Gastroesophageal sphincter (tissue), 4 donors: Measurements from ENCODE around the gene SYTL3. TPM values are rescaled to one million over a fixed set of nuclear protein-coding genes. Genes with fewer than 3 reads are reported as not detected.

ENCODE experiments used
- ATAC-seq: fragments of 150-250 bp; one replicate; pipeline ENCODE4 v1.9.1; 2016; ENCODE audit warnings: mild to moderate bottlenecking, moderate library complexity
- H3K27ac ChIP-seq, 4 donors: fragments of 200-600 bp; sonication (generic) in 3 of 4; 1 replicate in 3 of 4; 2 replicates in 1 of 4; pipeline ENCODE4 v1.5.1; 2016 to 2019
- H3K27me3 ChIP-seq: fragments of 200-600 bp; sonication (generic); one replicate; pipeline ENCODE4 v1.5.1; 2019
- H3K36me3 ChIP-seq, 2 donors: fragments of 200-600 bp; sonication (generic); one replicate each; pipeline ENCODE4 v1.5.1; 2019; ENCODE audit warnings: control low read depth in 1 of 2
- H3K4me1 ChIP-seq, 3 donors: fragments of 200-600 bp; sonication (generic); 1 replicate in 2 of 3; 2 replicates in 1 of 3; pipeline ENCODE4 v1.5.1; 2016 to 2019; ENCODE audit warnings: control low read depth in 2 of 3
- H3K4me3 ChIP-seq, 2 donors: fragments of 200-600 bp; sonication (generic); one replicate each; pipeline ENCODE4 v1.5.1; 2019; ENCODE audit warnings: mild to moderate bottlenecking in 1 of 2, moderate library complexity in 1 of 2
- H3K9me3 ChIP-seq, 3 donors: fragments of 200-600 bp; sonication (generic); one replicate each; pipeline ENCODE4 v1.5.1; 2017 to 2019; ENCODE audit warnings: control low read depth in 2 of 3
- EP300 ChIP-seq: sonication (generic); formaldehyde crosslinking; IDR thresholded peaks from one replicate; pipeline ENCODE4 v1.6.1; 2017; ENCODE audit warnings: antibody characterized with exemption, mild to moderate bottlenecking
- POLR2A ChIP-seq, 2 donors: fragments of 450-650 bp; IDR thresholded peaks; one replicate each; pipeline ENCODE4 v1.6.1; 2017; ENCODE audit warnings: antibody characterized with exemption in 2 of 2, mild to moderate bottlenecking in 2 of 2, moderate library complexity in 1 of 2
- POLR2AphosphoS5 ChIP-seq: sonication (generic); formaldehyde crosslinking; IDR thresholded peaks from one replicate; pipeline ENCODE4 v1.6.1; 2017; ENCODE audit warnings: antibody characterized with exemption
- WGBS, 2 donors: methylation state at CpG; one replicate each; pipeline ENCODE4 v1.1.5; 2018; ENCODE audit warnings: low coverage in 1 of 2; 5-methylcytosine and 5-hydroxymethylcytosine counted together
- total RNA-seq, 4 donors: library from RNA; depleted of rRNA; stranded (reverse); fragments of >200 nt; gene quantifications; one replicate each; pipeline ENCODE4 v1.1.0, GENCODE V29; 2016
- TF ChIP-seq, protein P1 (sequence below), 4 experiments: fragments of 200-600 bp in 2 of 4; fragments of 450-650 bp in 2 of 4; sonication (generic) in 1 of 4; IDR thresholded peaks; one replicate each; pipeline ENCODE4 v1.5.1; 2017 to 2019; ENCODE audit warnings: antibody characterized with exemption in 4 of 4, mild to moderate bottlenecking in 2 of 4, moderate library complexity in 2 of 4

SYTL3 gene
- total RNA-seq, 4 donors from 2014 or later: 1.9 to 5.9 (median 4.5) TPM

DNA sequence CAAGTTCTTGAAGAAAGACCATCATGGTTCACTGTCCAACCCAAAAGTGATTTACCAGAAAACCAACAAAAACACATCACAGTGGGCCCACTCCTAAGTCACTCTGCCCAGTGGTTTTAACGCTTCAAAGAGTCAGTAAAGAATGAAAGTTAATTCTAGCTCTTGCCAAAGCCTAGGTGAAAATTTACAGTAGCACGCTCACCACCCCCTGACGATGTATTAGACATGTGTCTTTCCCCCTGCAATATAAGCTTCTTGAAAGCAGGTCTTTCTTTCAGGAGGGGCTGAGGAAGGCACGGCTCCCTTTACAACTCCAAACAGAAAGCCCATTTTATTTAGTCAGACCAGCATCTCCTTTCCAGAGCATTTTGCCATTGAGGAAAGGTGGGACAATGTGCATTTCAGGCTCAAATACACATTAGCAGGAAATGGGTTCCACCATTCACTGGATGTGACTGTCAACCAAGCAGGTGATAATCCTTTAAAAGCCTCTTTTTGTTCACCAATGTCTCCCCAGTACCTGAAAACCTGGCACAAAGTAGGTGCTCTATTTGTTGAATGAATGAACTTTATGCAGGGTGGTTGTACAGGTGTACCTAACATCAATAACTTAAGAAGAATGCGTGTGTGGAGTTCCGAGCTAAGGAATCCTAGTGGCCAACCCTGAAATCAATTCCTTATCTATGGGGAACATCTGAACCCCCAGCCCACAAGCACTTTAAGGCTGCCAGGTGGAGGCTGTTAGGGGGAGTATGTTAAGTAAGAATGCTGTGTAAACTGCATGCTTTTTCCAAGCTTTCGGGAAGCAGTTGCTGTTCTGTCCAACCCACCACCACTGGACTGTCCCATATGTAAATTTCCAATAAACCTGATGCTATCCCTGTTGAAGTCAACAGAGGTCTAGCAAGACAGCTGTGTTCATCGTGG, 157.9 kb downstream of the SYTL3 start:
- peak overlapping the region in 2 of 4 donors; percentile 8 to 26 for H3K27ac ChIP-seq

DNA sequence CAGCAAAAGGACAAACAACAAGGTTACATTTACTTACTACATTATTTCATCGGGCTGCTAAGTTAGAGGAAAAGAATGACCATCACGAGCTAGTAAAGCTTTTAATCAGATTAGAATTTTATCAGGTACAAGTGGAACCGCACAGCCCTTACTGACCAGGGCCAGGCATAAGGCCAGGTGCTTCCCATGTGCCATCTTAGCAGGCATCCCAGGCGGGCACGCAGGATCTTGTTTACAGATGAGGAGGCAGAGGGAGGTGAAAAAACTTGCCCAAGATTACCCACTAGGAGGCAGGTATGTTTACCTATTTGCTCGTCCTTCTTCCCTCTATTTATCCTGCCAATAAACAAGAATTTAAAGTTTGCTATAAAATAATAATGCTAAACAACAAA, 158.6 kb downstream of the SYTL3 start:
- Histone ChIP-seq H3K27me3 (no peaks in the 10 kb centered on the region), H3K9me3 (no peaks in the 10 kb centered on the region), H3K36me3 (peaks cover 0 to 12% of the 10 kb centered on the region in 2 donors), H3K27ac (peak overlapping the region in 3 of 4 donors; percentile 26 to 62 (median 47)), H3K4me3 (no peak overlapping the region), H3K4me1 (peaks cover 12 to 84% (median 14%) of the 10 kb centered on the region in 3 donors)
- TF ChIP-seq EP300 (no peak), POLR2AphosphoS5 (no peak), POLR2A (IDR thresholded peaks at IDR 0.05) (no peak)
- TF ChIP-seq, protein P1, sequence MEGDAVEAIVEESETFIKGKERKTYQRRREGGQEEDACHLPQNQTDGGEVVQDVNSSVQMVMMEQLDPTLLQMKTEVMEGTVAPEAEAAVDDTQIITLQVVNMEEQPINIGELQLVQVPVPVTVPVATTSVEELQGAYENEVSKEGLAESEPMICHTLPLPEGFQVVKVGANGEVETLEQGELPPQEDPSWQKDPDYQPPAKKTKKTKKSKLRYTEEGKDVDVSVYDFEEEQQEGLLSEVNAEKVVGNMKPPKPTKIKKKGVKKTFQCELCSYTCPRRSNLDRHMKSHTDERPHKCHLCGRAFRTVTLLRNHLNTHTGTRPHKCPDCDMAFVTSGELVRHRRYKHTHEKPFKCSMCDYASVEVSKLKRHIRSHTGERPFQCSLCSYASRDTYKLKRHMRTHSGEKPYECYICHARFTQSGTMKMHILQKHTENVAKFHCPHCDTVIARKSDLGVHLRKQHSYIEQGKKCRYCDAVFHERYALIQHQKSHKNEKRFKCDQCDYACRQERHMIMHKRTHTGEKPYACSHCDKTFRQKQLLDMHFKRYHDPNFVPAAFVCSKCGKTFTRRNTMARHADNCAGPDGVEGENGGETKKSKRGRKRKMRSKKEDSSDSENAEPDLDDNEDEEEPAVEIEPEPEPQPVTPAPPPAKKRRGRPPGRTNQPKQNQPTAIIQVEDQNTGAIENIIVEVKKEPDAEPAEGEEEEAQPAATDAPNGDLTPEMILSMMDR (IDR thresholded peaks at IDR 0.05): no peak
- WGBS, 2 donors: 78 to 83% methylated on average over 6 of the region's 6 CpGs
- no peak for ATAC-seq

More for the DNA sequence above, 157.9 kb downstream of the SYTL3 start:
- no peaks in the 10 kb centered on the region for H3K27me3 ChIP-seq
- ATAC-seq: no peak
- peaks cover 12 to 84% (median 14%) of the 10 kb centered on the region in 3 donors for H3K4me1 ChIP-seq
- TF ChIP-seq EP300 (no peak), POLR2A (IDR thresholded peaks at IDR 0.05) (no peak), POLR2AphosphoS5 (no peak)
- TF ChIP-seq, protein P1 (IDR thresholded peaks at IDR 0.05): no peak
- peaks cover 0 to 8% of the 10 kb centered on the region in 2 donors for H3K36me3 ChIP-seq
- no peak overlapping the region for H3K4me3 ChIP-seq
- H3K9me3 ChIP-seq: no peaks in the 10 kb centered on the region
- WGBS, 2 donors: 72 to 76% methylated on average over 7 of the region's 8 CpGs

DNA sequence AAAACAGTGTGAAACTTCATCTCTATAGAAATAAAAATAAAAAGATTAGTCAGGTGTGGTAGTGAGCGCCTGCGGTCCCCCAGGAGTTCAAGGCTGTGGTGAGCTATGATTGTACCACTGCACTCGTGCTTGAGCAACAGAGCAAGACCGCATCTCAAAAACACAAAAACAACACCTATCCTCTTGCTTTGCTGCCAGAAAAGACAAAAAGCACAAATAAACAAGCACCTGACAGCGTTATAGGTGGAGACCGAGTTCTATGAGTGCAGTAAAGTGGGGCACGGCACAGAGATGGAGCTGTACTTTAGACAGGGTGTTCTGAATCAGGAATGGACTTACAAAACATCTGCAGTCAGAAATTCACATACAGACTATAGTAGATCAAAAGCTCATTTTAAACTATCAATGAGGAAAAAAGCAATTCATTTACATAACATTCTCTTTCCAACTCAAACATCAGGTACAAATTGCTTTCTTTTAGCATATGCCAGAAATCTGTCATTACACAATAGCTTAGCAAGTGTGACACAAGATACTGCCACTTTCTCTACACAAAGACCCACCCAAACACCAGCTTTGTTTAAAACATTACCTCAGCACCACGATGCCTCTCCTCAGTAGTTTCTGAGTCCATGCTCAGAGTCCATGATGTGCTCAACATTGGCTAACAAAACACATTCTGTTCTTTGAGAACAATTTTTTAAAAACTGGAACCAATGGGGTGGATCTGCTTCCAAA, 159.3 kb downstream of the SYTL3 start:
- Histone ChIP-seq H3K27me3 (no peaks in the 10 kb centered on the region), H3K9me3 (no peaks in the 10 kb centered on the region), H3K4me3 (no peak overlapping the region), H3K27ac (peak overlapping the region; percentile 25 to 62 (median 44)), H3K4me1 (peaks cover 12 to 84% (median 15%) of the 10 kb centered on the region in 3 donors), H3K36me3 (peaks cover 0 to 18% of the 10 kb centered on the region in 2 donors)
- WGBS, 2 donors: 65 to 73% methylated on average over 7 to 8 of the region's 8 CpGs
- no peak for TF ChIP-seq POLR2A (IDR thresholded peaks at IDR 0.05)
- TF ChIP-seq EP300: no peak
- no peak for TF ChIP-seq POLR2AphosphoS5
- TF ChIP-seq, protein P1 (IDR thresholded peaks at IDR 0.05): no peak
- peak; percentile 78 for ATAC-seq

DNA sequence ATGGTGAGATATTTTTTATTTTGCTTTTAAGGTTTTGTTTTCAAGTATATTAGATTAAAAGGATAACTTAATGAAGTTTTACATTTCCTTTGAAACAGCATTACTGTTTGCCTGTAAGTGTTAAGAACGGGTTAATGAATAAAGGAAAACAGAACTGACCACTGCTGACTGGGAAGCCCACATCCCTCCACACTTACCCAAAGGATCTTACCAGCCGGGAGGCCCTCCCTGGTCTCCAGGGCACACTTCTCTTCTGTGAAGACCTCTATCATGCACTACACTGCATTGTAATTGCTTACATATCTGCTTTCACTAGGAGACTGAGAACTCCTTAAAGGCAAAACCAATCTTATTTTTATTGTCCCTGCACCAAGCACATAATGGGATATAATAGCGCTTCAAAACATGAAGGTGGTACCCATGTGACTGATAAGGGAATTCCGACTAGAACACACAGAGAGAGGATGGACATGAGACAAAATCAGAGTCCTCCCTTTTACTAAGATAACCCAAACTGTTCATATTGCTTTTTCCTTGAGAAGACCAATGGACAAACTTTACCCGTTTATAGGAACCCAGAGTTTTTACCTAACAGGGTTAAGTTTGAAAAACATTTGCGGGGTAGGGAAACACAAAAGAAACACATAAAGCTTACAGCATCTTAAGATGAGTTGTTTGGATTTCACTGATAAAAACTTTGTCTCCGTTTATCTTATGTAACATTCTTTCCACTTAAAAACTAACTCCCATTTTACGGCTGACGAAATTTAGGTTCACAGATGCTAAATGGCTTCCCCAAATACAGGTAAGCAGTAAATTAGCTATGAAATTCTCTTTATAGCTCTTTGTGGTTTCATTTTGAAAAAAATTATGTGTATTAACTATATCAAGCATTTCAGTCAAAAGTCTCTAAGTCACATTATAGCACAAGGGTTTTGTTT, 160.6 kb downstream of the SYTL3 start:
- Histone ChIP-seq H3K4me3 (no peak overlapping the region), H3K27ac (peak overlapping the region in 2 of 4 donors; percentile 47 to 62), H3K9me3 (no peaks in the 10 kb centered on the region), H3K27me3 (no peaks in the 10 kb centered on the region), H3K36me3 (peaks cover 0 to 22% of the 10 kb centered on the region in 2 donors), H3K4me1 (peaks cover 12 to 88% (median 17%) of the 10 kb centered on the region in 3 donors)
- no peak for TF ChIP-seq EP300
- TF ChIP-seq, protein P1 (IDR thresholded peaks at IDR 0.05): no peak
- no peak for TF ChIP-seq POLR2A (IDR thresholded peaks at IDR 0.05)
- no peak for TF ChIP-seq POLR2AphosphoS5
- no peak for ATAC-seq
- 44 to 66% methylated on average over 8 to 9 of the region's 9 CpGs for WGBS, 2 donors
